Measurements from ENCODE around the gene ZBTB7C. TPM values are rescaled to one million over a fixed set of nuclear protein-coding genes. Genes with fewer than 3 reads are reported as not detected.

Gene ZBTB7C
- total and polyA plus RNA-seq, 10 of the 15 experiments (the other 5 are each of a cell fraction or from before 2014, with no cell fraction given), result under 0.01 to 0.08 (median 0.01) TPM; not detected in 7

GRCh38 chr18:48077291-48077690, 331.9 kb downstream of the ZBTB7C start:
- H3K36me3 ChIP-seq (ENCODE audit: control insufficient read depth in 2 of 2, insufficient read depth in 2 of 2, low read length in 1 of 2), result no peaks in the 10 kb centered on the region
- WGBS (ENCODE audit: insufficient coverage, insufficient replicate concordance, low lambda C conversion rate, missing lambda C conversion rate), result 16% methylated on average over 8 of the region's 8 CpGs
- BruUV-seq (replicated peaks), result no TSS peak
- DNase-seq (ENCODE audit: low read depth, low spot score), result no peak
- in situ Hi-C loops (cut with MboI) (no loop called here), intact Hi-C loops (cut with micrococcal nuclease; ENCODE audit: unreplicated experiment) (no loop called here)
- TF ChIP-seq E2F8 (IDR thresholded peaks at IDR 0.05; ENCODE audit: low read depth, partially characterized antibody), result no peak
- TF ChIP-seq FOXM1 (IDR thresholded peaks at IDR 0.05; ENCODE audit: low read depth, low read length), result no peak
- no peak for TF ChIP-seq SUZ12 (IDR thresholded peaks at IDR 0.05; ENCODE audit: unreplicated experiment)
- TF ChIP-seq ZNF207 (IDR thresholded peaks at IDR 0.05; ENCODE audit: borderline replicate concordance), result no peak
- no peak for TF ChIP-seq NFIC (IDR thresholded peaks at IDR 0.05; ENCODE audit: low read depth, low read length)
- TF ChIP-seq TARDBP (IDR thresholded peaks at IDR 0.05; ENCODE audit: borderline replicate concordance), result no peak
- no peak for TF ChIP-seq STAT1 (conservative IDR thresholded peaks at IDR 0.05)
- no peak for TF ChIP-seq IRF4 (IDR thresholded peaks at IDR 0.05; ENCODE audit: low read depth, low read length)
- TF ChIP-seq SMC3 (IDR thresholded peaks at IDR 0.05; ENCODE audit: borderline replicate concordance, low read length), result no peak
- no peak for TF ChIP-seq NFXL1 (IDR thresholded peaks at IDR 0.05; ENCODE audit: borderline replicate concordance)
- no peak for TF ChIP-seq ZNF592 (IDR thresholded peaks at IDR 0.05)
- TF ChIP-seq ATF7 (IDR thresholded peaks at IDR 0.05; ENCODE audit: low read depth), result no peak
- TF ChIP-seq NBN (IDR thresholded peaks at IDR 0.05), result no peak
- no peak for TF ChIP-seq PAX5 (IDR thresholded peaks at IDR 0.05; ENCODE audit: borderline replicate concordance, low read depth, low read length)
- no peak for TF ChIP-seq JUND (IDR thresholded peaks at IDR 0.05; ENCODE audit: low read depth, low read length)
- no peak for TF ChIP-seq BRCA1 (IDR thresholded peaks at IDR 0.05; ENCODE audit: low read depth, low read length)
- TF ChIP-seq JUNB (IDR thresholded peaks at IDR 0.05), result no peak
- TF ChIP-seq POLR2AphosphoS2 (IDR thresholded peaks at IDR 0.05; ENCODE audit: low read depth, low read length), result no peak
- TF ChIP-seq CTCF (IDR thresholded peaks at IDR 0.05 in 2 of 3, conservative IDR thresholded peaks at IDR 0.05 in 1 of 3; ENCODE audit: control insufficient read depth in 2 of 3, extremely low read depth in 1 of 3, insufficient read depth in 1 of 3, low read depth in 3 of 3, low read length in 3 of 3), result no peak
- no peak overlapping the region for H3K4me3 ChIP-seq
- CTCF ChIA-PET, result no interaction called here
- H3K9ac ChIP-seq (ENCODE audit: control insufficient read depth, insufficient read depth, low read length), result no peak overlapping the region
- SMC1A ChIA-PET (ENCODE audit: uncharacterized antibody, unreplicated experiment), result no interaction called here
- no peak overlapping the region for H3K4me2 ChIP-seq (ENCODE audit: control insufficient read depth, insufficient read depth)
- ATAC-seq, result no peak
- no peak for FAIRE-seq
- no peaks in the 10 kb centered on the region for H4K20me1 ChIP-seq (ENCODE audit: control insufficient read depth, insufficient read depth)
- no peak overlapping the region for H3K27ac ChIP-seq (ENCODE audit: control insufficient read depth, insufficient read depth)
- peaks cover 3% of the 10 kb centered on the region in 2 experiments for H3K27me3 ChIP-seq (replicated peaks in 1 of 2; ENCODE audit: control insufficient read depth in 2 of 2, insufficient read depth in 2 of 2, low read length in 1 of 2)
- POLR2A ChIA-PET, result interaction anchor here (0.6 kb wide), 1 partner anchor 1838 kb away, joined by 5 read pairs; no protein-coding TSS in a partner anchor
- H3K4me1 ChIP-seq (ENCODE audit: control insufficient read depth, insufficient read depth, low read length), result no peaks in the 10 kb centered on the region
- no peak overlapping the region for H2AFZ ChIP-seq (ENCODE audit: control insufficient read depth, low read depth, low read length)
- no peaks in the 10 kb centered on the region for H3K9me3 ChIP-seq (replicated peaks; ENCODE audit: control insufficient read depth, insufficient read depth, low read length)
- H3K79me2 ChIP-seq (ENCODE audit: control insufficient read depth, insufficient read depth, low read length), result no peaks in the 10 kb centered on the region
- RAD21 ChIA-PET (ENCODE audit: unreplicated experiment), result no interaction called here

All from GM12878 (cell line).